VCaP (cell line): ENCODE results near the gene CLEC12A.
"Not testable (repeated sequence)": the region's sequence is repeated elsewhere in the genome, so short reads cannot be mapped to it uniquely, and the experiment has no call there.

Experiments used
- H3K27ac ChIP-seq: fragments of 450-650 bp; 2 replicates; pipeline ENCODE4 v1.5.1; 2017
- CTCF ChIP-seq: fragments of 450-650 bp; conservative IDR thresholded peaks from 2 replicates; pipeline ENCODE4 v1.5.1; 2017; ENCODE audit warnings: mild to moderate bottlenecking, moderate library complexity

Gene CLEC12A

DNA sequence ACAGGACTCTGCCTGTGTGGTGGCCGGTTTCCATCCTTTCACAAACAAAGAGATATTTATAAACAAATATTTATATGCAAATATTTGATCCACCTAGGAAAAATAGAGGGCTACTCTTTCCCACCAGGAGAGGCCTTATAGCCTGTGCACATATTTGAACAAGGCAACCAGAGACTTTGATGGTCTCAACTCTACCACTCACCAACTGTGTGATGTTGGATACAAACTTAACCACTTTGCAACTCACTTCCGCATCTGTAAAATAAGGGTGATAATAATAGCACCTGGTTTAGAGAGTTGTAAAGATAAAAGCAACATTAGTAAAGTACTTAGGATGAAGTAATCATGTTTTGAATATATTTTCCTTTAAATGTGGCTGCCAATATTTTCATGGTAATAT is 1.5 kb upstream of the CLEC12A start:
- no peak overlapping the region for H3K27ac ChIP-seq

GRCh38 chr12:9973949-9974348 is 2.7 kb downstream of the CLEC12A start:
- H3K27ac ChIP-seq: no peak overlapping the region
- TF ChIP-seq CTCF: no peak

More for the DNA sequence above, 1.5 kb upstream of the CLEC12A start:
- TF ChIP-seq CTCF: no peak

DNA sequence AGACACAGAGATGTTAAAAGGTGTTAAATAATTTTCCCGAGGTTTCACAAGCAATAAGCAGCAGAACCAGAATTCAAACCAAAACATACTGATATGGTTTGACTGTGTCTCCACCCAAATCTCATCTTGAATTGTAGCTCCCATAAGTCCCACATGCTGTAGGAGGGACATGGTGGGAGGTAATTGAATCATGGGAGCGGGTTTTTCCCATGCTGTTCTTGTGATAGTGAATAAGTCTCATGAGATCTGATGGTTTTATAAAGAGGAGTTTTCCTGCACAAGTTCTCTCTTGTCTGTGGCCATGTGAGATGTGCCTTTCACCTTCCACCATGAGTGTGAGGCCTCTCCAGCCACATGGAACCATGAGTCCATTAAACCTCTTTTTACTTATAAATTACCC is 3.5 kb downstream of the CLEC12A start:
- H3K27ac ChIP-seq: not testable (repeated sequence)

DNA sequence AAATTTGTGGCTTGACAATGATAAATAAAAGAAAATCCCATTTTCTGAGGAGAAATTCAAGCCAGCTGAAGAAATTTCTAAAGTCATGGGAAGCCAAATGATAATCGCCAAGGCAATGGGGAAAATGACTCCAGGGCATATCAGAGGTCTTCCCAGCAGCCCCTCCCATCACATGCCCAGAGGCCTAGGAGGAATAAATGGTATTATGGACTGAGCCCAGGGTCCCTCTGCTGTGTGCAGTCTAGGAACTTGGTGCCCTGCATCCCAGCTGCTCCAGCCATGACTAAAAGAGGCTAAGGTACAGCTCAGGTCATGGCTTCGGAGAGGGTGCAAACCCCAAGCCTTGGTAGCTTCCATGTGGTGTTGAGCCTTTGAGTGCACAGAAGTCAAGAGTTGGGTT is 4.4 kb downstream of the CLEC12A start:
- no peak for TF ChIP-seq CTCF
- H3K27ac ChIP-seq: no peak overlapping the region

DNA sequence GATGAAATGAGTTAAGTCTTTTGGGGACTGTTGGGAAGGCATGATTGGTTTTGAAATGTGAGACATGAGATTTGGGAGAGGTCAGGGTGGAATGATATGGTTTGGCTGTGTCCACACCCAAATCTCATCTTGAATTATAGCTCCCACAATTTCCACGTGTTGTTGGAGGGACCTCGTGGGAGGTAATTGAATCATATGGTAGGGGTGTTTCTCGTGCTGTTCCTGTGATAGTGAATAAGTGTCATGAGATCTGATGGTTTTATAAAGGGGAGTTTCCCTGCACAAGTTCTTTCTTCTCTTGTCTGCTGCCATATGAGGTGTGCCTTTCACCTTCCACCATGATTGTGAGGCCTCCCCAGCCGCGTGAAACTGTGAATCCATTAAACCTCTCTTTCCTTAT is 5.4 kb downstream of the CLEC12A start:
- not testable (repeated sequence) for H3K27ac ChIP-seq

DNA sequence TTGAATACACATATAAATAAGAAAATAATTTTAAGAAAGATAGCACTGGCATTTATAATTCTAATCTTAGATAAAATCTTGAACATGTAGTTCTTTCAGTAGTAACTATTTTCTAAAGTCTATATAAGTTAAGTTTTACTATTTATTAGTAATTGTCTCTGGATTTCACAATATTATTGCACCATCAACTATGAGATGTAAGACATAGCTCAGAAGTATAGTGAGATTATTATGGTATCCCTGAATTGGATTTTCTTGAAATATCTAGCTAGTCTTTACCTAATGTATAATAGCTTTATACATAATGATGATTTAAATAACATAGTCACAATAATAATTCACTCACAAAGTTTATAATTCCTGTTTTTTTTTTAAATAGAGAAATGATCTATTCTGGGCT is 6.7 kb downstream of the CLEC12A start:
- TF ChIP-seq CTCF: no peak
- no peak overlapping the region for H3K27ac ChIP-seq

DNA sequence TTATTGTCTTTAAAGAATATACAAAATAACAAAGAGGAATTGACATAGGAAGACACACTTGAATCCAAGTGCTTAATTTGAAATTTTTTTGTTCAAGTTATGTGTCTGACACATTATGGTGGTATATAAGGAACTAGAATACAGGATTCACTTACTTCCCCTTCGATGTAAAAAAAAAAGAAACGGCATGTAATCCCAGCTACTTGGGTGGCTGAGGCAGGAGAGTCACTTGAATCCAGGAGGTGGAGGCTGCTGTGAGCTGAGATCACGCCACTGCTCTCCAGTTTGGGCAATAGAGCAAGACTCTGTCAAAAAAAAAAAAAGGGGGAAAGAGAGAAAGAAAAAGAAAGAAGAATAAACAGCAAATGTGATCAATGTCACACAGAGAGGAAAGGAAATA is 8.9 kb downstream of the CLEC12A start:
- TF ChIP-seq CTCF: no peak
- H3K27ac ChIP-seq: no peak overlapping the region

GRCh38 chr12:9991876-9992275 is 20.7 kb downstream of the CLEC12A start:
- H3K27ac ChIP-seq: no peak overlapping the region
- no peak for TF ChIP-seq CTCF

DNA sequence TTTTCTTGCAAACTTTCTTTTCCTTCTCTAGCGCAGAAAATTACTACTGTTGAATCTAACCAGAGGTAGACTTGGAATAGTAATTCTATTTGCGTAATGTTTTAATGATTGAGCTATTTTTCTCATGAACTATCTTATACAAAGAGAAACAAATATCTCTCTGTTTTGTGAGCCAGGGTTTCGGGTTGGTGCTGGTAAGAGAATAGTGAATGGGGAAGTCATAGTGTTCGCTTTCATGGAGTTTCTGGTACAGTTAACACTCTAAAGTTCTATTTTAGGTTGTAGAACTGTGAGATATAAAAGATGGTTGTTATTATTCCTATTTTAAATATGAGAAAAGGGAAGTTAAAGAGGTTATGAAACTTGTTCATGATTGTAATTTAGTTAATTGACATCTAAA is 21.1 kb downstream of the CLEC12A start:
- no peak for TF ChIP-seq CTCF
- no peak overlapping the region for H3K27ac ChIP-seq
